ENCODE data around the gene ZNF440. TPM values are rescaled to one million over a fixed set of nuclear protein-coding genes. Genes with fewer than 3 reads are reported as not detected.

The ZNF440 gene
- total RNA-seq, 1 donor from 2014 or later = 25.8 TPM

DNA sequence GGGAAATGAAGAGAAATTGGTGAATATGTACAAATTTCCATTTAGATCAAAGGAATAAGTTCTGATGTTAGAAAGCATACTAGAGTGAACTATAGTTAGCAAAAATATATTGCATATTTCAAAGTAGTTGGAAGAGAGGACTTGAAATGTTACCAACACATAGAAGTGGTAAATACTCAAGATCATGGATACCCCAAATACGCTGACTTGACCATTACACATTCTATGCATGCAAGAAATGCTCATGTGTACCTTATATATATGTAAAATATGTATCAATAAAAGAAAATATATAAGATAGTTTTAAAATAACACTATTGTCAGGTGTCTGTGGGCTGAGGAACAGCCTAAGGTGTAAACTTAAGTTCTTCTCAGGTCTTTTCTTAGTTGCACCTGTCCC is 30.3 kb upstream of the ZNF440 start:
- Histone ChIP-seq H3K4me3 (no peak overlapping the region), H3K27me3 (peaks cover 8% of the 10 kb centered on the region), H3K4me1 (no peaks in the 10 kb centered on the region), H3K27ac (no peak overlapping the region), H3K9ac (no peak overlapping the region), H3K79me2 (ENCODE audit: low read depth) (no peaks in the 10 kb centered on the region), H3K9me3 (ENCODE audit: low read depth) (peaks cover 33% of the 10 kb centered on the region), H2AFZ (replicated peaks) (no peak overlapping the region), H3K36me3 (peaks cover 26% of the 10 kb centered on the region), H3F3A (ENCODE audit: low read depth) (peaks cover 4% of the 10 kb centered on the region), H3K4me2 (no peak overlapping the region), H4K20me1 (ENCODE audit: low read depth) (no peaks in the 10 kb centered on the region)
- Mint-ChIP-seq H3K27me3 (ENCODE audit: insufficient read depth, low read depth) (peaks cover 3% of the 10 kb centered on the region), H3K4me1 (no peaks in the 10 kb centered on the region), H3K36me3 (peaks cover 49% of the 10 kb centered on the region), H3K4me3 (no peak overlapping the region), H3K9me3 (peaks cover 74% of the 10 kb centered on the region), H3K27ac (no peak overlapping the region)
- TF ChIP-seq EZH2phosphoT487 (IDR thresholded peaks at IDR 0.05) (no peak), EZH2 (IDR thresholded peaks at IDR 0.05) (no peak)
- TF ChIP-seq, protein P1, sequence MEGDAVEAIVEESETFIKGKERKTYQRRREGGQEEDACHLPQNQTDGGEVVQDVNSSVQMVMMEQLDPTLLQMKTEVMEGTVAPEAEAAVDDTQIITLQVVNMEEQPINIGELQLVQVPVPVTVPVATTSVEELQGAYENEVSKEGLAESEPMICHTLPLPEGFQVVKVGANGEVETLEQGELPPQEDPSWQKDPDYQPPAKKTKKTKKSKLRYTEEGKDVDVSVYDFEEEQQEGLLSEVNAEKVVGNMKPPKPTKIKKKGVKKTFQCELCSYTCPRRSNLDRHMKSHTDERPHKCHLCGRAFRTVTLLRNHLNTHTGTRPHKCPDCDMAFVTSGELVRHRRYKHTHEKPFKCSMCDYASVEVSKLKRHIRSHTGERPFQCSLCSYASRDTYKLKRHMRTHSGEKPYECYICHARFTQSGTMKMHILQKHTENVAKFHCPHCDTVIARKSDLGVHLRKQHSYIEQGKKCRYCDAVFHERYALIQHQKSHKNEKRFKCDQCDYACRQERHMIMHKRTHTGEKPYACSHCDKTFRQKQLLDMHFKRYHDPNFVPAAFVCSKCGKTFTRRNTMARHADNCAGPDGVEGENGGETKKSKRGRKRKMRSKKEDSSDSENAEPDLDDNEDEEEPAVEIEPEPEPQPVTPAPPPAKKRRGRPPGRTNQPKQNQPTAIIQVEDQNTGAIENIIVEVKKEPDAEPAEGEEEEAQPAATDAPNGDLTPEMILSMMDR (IDR thresholded peaks at IDR 0.05) = no peak
- no peak for DNase-seq (ENCODE audit: low spot score)

DNA sequence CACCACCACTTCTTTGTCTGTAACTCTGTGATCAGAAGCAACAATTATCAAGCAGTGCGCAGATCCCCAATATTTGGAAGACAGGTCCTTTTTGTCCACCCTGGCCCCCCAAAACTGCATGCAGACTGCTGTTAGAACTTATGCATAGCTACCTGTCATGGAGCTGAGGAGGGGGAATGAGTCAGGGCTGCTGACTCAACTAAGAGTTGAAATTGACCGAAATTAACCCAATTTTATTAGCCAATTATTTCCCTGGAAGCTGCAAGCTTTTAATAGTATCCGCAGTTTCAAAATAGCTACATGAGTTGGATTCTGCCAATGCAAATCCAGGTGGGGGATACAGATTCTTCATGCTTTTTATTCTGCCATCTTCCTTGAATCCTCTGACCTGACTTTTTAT is 29.7 kb upstream of the ZNF440 start:
- peaks cover 4% of the 10 kb centered on the region for H3F3A ChIP-seq (ENCODE audit: low read depth)
- no peak overlapping the region for H3K27ac ChIP-seq
- H3K4me2 ChIP-seq = no peak overlapping the region
- H3K4me3 ChIP-seq = no peak overlapping the region
- peaks cover 39% of the 10 kb centered on the region for H3K9me3 ChIP-seq (ENCODE audit: low read depth)
- Mint-ChIP-seq H3K27me3 (ENCODE audit: insufficient read depth, low read depth) (peaks cover 3% of the 10 kb centered on the region), H3K27ac (no peak overlapping the region), H3K36me3 (peaks cover 45% of the 10 kb centered on the region), H3K4me1 (no peaks in the 10 kb centered on the region), H3K4me3 (no peak overlapping the region), H3K9me3 (peaks cover 77% of the 10 kb centered on the region)
- H3K36me3 ChIP-seq = peaks cover 26% of the 10 kb centered on the region
- no peak overlapping the region for H3K9ac ChIP-seq
- H3K79me2 ChIP-seq (ENCODE audit: low read depth) = no peaks in the 10 kb centered on the region
- peaks cover 8% of the 10 kb centered on the region for H3K27me3 ChIP-seq
- H2AFZ ChIP-seq (replicated peaks) = no peak overlapping the region
- H4K20me1 ChIP-seq (ENCODE audit: low read depth) = no peaks in the 10 kb centered on the region
- TF ChIP-seq EZH2phosphoT487 (IDR thresholded peaks at IDR 0.05) (no peak), EZH2 (IDR thresholded peaks at IDR 0.05) (no peak)
- TF ChIP-seq, protein P1 (IDR thresholded peaks at IDR 0.05) = no peak
- DNase-seq (ENCODE audit: low spot score) = no peak
- no peaks in the 10 kb centered on the region for H3K4me1 ChIP-seq

DNA sequence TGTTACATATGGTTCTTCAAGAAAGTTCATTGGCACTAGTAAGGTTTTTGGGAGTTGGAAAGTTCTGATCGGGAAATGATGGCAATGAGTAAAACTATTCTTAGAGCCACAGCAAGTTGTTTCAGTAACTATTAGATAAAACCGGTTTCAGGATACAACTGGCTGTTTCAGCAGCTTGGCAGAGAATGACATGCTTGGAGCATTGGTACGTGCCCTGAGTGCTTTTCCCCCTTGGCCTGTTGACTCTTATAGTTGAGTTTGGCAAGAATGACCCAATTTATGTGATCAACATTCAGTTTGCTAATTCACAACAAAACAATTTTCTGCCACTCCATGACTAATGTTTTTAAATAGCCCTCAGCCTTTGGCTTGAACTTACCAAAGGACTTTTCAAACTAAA is 26.5 kb upstream of the ZNF440 start:
- Mint-ChIP-seq H3K4me1 (no peaks in the 10 kb centered on the region), H3K9me3 (peaks cover 70% of the 10 kb centered on the region), H3K4me3 (no peak overlapping the region), H3K36me3 (peaks cover 23% of the 10 kb centered on the region), H3K27me3 (ENCODE audit: insufficient read depth, low read depth) (peaks cover 3% of the 10 kb centered on the region), H3K27ac (no peak overlapping the region)
- H3K9me3 ChIP-seq (ENCODE audit: low read depth) = peaks cover 22% of the 10 kb centered on the region
- peaks cover 5% of the 10 kb centered on the region for H3K36me3 ChIP-seq
- no peaks in the 10 kb centered on the region for H3K79me2 ChIP-seq (ENCODE audit: low read depth)
- no peaks in the 10 kb centered on the region for H4K20me1 ChIP-seq (ENCODE audit: low read depth)
- TF ChIP-seq EZH2 (IDR thresholded peaks at IDR 0.05) = no peak
- TF ChIP-seq, protein P1 (IDR thresholded peaks at IDR 0.05) = no peak
- TF ChIP-seq EZH2phosphoT487 (IDR thresholded peaks at IDR 0.05) = no peak
- H3F3A ChIP-seq (ENCODE audit: low read depth) = no peaks in the 10 kb centered on the region
- peaks cover 31% of the 10 kb centered on the region for H3K27me3 ChIP-seq
- H2AFZ ChIP-seq (replicated peaks) = no peak overlapping the region
- no peaks in the 10 kb centered on the region for H3K4me1 ChIP-seq
- no peak overlapping the region for H3K4me3 ChIP-seq
- no peak overlapping the region for H3K4me2 ChIP-seq
- no peak overlapping the region for H3K27ac ChIP-seq
- no peak overlapping the region for H3K9ac ChIP-seq
- no peak for DNase-seq (ENCODE audit: low spot score)
